GM12892 (cell line): ENCODE measurements around the gene MYADML2.
"Not testable (repeated sequence)": the region's sequence is repeated elsewhere in the genome, so short reads cannot be mapped to it uniquely, and the experiment has no call there.

ENCODE experiments used
- DNase-seq: peaks from one replicate; pipeline ENCODE4 v3.0.0; 2011; ENCODE audit not compliant: insufficient read length
- FAIRE-seq: peaks from 2 replicates; lab custom pipeline; 2011; peaks lifted over from hg19 to GRCh38; lab: Jason Lieb, UNC
- POLR2A ChIP-seq: IDR thresholded peaks from 2 replicates; pipeline ENCODE4 v1.6.1; 2011; ENCODE audit warnings: low read depth, low read length, control low read depth
- POLR2AphosphoS5 ChIP-seq: IDR thresholded peaks from 2 replicates; pipeline ENCODE4 v1.6.1; 2011; ENCODE audit warnings: low read depth, low read length, control low read depth
- TAF1 ChIP-seq: IDR thresholded peaks from 2 replicates; pipeline ENCODE4 v1.6.1; 2011; ENCODE audit warnings: low read depth, mild to moderate bottlenecking, control low read depth, low read length, borderline replicate concordance

Gene MYADML2

DNA sequence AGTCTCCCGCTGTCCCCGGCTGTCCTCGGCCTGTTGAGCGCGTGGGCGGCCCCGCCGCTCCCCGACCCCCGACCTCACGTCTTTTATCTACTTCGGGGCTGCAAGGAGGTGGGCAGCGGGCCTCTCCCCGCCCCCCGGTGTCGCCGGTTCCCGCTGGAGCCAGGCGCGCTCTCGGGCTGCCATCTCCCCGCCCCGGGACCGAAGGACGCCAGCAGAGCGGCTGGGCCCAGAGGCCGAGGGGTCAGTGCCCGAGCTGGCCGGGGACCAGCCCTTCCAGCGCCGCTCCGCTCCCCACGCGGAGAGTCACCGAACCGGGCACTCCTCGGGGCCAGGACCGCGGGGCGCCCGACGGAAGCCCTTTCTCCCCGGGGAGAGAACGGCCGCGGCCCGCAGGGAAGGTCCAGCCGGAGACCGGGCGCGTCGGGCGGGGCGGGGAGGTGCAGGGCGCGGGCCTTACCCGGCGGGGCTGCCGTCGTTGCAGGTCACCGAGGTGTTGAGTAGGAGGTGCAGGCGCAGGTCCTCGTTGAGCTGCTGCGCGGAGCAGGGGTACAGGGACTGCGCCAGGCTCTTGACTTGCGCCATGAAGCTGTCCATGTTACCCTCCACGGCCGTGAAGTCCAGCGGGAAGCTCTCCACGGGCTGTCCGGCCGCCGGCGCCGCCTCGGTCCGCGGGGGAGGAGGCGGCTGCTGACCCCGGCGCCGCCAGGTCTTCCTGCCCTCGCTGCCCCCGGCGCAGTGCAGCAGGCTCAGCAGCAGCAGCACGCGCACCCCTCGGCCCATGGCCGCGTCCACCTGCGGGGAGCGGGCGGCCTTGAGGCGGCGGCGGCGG is 13.3 kb upstream of the MYADML2 start:
- DNase-seq (no peak), FAIRE-seq (no peak)
- TF ChIP-seq POLR2A = no peak
- TF ChIP-seq POLR2AphosphoS5 = no peak
- no peak for TF ChIP-seq TAF1

DNA sequence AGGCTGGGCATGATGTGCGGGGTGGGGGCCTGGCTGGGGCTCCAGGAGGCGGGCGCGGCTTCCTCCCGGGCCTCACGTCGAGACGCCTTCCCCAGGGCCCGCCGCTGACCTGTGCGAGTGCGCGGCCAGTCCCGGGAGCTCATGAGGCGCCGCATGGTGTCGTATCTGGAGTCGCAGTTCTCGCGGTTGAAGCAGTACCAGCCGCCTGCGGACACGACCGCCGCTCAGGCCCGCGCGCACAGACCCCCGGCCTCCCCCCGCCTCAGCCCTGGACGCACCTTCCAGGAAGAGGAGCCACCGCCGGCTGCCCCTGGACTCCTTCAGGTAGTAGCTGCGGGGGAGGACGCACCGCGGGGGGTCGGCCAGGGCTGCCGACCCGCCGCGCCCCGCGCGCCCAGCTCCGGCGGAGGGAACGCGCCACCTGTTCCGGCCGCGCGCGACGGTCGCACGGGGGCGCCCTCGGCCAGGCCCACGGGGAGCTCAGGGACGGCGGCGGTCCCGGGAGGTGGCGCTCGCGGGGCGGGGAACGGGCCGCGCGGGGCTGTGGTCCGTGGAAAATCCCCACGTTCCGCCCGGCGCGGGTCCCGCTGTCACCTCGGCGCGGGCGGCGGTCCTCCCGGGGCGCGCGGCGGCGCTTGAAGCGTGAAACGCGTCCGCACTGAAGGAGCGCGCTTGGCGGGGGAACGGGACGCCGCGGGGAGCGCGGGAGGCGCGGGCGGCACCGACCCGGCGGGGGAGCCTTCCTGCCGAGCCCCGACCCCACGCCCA is 12.5 kb upstream of the MYADML2 start:
- peak; percentile 83 for FAIRE-seq
- no peak for TF ChIP-seq POLR2A
- TF ChIP-seq TAF1 = no peak
- TF ChIP-seq POLR2AphosphoS5 = no peak
- DNase-seq = peak; percentile 83

DNA sequence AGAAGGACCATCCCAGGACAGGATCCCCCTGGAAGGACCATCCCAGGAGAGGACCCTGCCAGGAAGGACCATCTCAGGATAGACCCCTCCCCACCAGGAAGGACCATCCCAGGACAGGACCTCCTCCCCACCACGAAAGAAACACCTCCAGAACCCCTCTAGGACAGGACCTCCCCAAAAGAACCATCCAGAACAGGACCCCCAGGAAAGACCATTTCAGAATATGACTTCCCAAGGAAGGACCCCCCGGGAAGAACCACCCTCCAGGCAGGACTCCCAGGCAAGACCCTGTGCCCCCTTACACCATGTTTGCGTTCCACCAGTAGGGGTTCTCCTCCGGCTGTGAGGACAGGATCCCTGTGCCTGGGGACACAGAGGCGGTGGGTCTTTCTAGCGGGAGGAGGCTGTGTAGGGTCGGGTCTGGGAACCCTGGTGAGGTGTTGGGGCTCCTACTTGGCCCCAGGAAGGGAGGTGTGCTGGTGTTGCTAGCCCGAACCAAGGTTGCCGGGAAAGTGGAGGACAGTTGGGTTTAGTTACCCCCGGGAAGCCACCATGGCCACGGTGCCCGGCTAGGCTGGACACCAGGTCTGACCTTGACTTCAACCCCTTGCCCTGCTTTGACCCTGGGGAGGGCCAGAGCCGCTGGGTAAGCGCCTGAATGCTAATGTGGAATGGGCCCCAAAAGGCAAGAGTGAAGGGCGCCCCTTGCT is 11.8 kb upstream of the MYADML2 start:
- FAIRE-seq (no peak), DNase-seq (no peak)
- TF ChIP-seq POLR2AphosphoS5 (no peak), POLR2A (no peak), TAF1 (no peak)

DNA sequence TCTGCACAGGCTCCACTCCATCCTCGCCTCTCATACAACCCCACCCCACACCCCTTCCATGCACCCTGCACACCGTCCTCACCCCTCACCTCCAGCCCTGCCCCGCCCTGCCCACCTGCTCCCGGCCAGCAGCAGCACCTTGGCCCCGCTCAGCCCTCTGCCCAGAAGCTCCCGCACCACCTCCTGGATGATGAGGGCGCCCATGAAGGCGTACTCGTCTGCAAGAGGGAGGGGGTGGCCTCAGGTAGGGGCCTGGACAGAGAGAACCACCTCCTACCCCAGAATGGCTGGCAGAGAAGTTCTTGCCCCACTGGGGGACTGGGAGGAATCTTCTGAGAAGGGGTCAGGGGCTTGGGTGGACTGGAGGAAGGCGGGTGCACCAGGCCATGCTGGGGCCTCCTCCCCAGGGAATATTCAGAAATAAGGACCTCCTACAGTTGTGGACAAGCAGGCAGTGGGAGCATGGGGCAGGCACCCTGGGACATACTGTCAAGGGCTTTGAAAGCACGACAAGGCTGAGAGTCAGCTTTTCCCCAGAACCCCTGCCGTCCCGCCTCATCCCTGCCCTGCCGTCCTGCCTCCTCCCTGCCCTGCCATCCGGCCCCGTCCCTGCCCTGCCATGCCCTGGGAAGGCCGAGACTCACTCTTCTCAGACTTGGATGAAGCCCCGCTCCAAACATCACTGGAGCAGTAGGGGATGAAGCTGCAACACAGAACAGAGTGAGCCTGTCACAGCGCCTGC is 10.8 kb upstream of the MYADML2 start:
- no peak for TF ChIP-seq POLR2AphosphoS5
- TF ChIP-seq POLR2A = no peak
- no peak for TF ChIP-seq TAF1
- DNase-seq (no peak), FAIRE-seq (no peak)

DNA sequence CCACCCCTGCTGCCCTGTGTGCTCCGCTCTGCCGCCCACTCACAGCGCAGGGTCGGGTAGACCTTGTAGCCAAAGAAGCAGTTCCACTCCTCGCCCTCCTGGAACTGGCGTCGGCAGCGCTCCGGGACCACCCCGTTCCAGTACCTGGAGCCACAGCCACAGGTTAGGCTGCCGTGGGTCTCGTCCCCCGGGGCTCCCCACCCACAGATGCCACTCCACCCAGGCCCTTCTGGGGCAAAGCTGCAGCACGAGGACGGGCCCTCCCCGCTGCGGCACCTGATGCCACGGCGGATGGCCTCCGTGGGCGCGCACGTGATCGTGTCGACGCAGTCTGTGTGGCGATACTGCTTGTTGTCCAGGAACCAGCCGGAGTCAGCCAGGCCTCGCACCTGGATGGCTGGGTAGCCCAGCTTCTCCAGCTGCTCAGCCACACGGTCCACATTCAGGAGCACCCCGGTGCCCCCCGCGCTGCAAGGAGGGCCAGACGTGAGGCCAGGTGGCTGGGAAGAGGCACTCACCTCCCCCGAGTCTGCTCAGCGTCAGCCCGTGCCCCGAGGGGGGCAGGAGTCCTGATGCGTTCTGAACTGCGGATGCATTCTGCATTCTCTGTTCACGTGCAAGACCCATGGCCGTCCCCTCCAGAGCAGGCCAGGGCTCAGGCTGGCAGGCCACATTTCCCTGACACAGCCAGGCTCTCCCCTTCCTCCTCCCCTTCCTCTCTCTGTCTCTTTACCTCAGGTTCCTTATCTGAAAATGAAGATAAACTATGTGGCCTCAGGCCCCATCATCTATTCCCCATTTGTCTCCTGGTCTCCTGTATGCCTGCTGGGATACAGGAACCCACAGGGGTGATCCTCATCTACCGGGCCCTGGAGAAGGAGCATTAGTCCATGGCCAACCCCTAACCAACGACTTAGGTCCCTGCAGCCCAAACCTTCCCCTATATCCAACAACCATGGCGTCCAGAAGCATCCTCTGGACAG is 9.9 kb upstream of the MYADML2 start:
- DNase-seq (no peak), FAIRE-seq (no peak)
- TF ChIP-seq POLR2AphosphoS5 (no peak), POLR2A (no peak), TAF1 (no peak)

DNA sequence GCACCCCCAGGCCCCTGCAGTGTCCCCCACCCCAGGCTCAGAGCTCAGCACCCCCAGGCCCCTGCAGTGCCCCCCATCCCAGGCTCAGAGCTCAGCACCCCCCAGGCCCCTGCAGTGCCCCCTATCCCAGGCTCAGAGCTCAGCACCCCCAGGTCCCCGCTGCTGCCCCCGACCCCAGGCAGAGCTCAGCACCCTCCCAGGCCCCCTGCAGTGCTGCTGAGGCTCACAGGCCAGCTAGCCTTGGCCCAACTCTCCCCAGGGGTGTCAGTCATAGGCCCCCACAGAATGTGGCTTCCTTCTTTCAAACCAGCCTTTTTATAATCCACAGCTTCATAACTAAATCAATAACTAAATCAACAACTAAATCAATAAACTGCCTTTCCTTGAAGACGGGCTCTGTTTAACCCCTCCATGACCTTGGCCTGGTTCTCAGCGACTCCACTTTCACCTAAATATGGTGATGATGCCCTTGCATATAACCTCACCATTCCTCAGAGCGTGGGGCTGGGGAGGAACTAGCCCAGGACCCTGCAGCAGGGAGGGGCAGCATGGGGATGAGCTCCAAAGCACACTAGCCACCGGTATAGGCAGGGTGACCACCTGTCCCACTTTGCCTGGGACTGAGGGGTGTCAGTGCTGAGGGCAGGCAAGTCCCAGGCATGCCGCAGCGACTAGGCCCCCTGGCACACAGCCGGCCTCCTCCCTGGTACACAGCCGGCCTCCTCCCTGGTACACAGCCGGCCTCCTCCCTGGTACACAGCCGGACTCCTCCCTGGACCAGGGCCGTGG is 8.9 kb upstream of the MYADML2 start:
- no peak for TF ChIP-seq POLR2A
- TF ChIP-seq POLR2AphosphoS5 = no peak
- no peak for TF ChIP-seq TAF1
- no peak for DNase-seq
- no peak for FAIRE-seq

DNA sequence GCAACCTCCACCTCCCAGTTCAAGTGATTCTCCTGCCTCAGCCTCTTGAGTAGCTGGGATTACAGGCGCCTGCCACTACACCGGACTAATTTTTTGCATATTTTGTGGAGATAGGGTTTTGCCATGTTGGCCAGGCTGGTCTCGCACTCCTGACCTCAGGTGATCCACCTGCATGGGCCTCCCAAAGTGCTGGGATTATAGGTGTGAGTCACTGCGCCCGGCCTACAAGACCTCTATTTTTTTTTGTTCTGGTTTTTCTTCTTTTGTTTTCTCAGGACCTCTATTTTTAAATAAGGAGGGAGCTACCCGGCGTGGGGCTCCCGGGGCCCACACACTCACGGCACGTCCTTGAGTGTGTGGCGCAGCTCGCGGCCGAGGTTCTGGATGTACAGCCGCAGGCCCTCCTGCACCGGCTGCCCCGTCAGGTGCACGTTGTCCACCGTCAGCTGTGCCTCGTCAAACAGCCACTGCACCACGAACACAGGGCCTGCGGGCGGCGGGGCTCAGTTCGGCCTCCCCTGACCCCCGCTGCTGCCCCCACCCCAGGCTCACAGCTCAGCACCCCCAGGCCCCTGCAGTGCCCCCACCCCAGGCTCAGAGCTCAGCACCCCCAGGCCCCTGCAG is 8.1 kb upstream of the MYADML2 start:
- no peak for TF ChIP-seq POLR2A
- no peak for TF ChIP-seq POLR2AphosphoS5
- TF ChIP-seq TAF1 = no peak
- DNase-seq (no peak), FAIRE-seq (no peak)

DNA sequence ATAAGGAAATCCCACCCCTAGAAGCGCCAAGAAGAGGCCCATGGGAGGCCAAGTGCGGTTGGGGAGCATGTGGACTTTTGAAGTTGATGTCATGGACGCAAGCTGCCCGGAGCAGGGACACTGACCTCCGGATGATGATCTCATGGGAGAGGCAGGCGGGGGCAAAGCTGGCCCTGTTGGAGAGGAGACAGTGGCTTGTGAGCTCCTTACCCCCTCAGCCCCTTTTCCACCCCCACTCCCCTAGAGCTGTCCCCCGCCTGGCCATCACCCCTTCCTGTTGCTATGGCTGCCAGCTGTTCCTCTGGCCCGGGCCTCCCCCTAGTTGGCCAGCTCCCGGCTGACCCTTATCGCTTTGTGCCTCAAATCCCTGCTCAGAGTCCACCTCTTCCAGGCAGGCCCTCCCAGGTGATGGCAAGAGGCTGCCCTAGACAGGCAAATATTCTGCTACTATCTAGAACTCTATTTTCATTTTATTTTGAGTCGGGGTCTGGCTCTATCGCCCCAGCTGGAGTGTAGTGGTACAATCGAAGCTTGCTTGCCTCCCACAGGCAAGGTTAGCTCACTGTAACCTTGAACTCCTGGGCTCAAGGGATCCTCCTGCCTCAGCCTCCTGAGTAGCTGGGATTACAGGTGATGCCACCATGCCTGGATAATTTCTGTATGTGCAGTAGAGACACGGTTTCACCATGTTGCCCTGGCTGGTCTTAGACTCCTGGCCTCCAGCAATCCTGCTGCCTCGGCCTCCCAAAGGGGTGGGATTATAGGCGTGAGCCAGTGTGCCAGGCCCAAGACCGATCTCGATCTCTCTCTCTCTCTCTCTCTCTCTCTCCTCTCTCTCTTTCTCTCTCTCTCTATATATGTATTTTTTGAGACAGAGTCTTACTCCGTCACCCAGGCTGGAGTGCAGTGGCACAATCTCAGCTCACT is 7.4 kb upstream of the MYADML2 start:
- no peak for DNase-seq
- no peak for FAIRE-seq
- no peak for TF ChIP-seq TAF1
- no peak for TF ChIP-seq POLR2A
- no peak for TF ChIP-seq POLR2AphosphoS5

DNA sequence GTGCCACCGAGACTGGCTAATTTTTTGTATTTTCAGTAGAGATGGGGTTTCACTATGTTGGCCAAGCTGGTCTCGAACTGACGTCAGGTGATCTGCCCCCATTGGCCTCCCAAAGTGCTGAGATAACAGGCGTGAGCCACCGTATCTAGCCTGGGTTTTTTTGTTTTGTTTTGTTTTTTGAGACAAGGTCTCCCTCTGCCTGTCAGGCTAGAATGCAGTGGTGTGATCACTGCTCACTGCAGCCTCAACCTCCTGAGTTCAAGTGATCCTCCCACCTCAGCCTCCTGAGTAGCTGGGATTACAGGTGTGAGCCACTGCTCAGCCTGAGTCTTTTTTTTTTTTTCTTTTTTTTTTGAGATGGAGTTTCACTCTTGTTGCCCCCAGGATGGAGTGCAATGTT is 6.4 kb upstream of the MYADML2 start:
- not testable (repeated sequence) for DNase-seq, FAIRE-seq
